Breast epithelium (tissue), 4 donors: ENCODE measurements around the gene COL23A1. TPM values are rescaled to one million over a fixed set of nuclear protein-coding genes. Genes with fewer than 3 reads are reported as not detected.

Experiments
- DNase-seq, 2 donors: peaks; one replicate each; pipeline ENCODE4 v3.0.0-alpha.2; 2019; ENCODE audit warnings: low spot score in 2 of 2
- H3K27ac ChIP-seq, 2 donors: fragments of 200-600 bp; sonication (generic) in 1 of 2; one replicate each; pipeline ENCODE4 v1.5.1; 2016 to 2019; ENCODE audit warnings: mild to moderate bottlenecking in 1 of 2
- H3K27me3 ChIP-seq, 2 donors: fragments of 200-600 bp; sonication (generic) in 1 of 2; one replicate each; pipeline versions ENCODE4 v1.5.1 to v1.6.0; 2017 to 2019; ENCODE audit warnings: control low read depth in 1 of 2, mild to moderate bottlenecking in 1 of 2
- H3K36me3 ChIP-seq: fragments of 200-600 bp; one replicate; pipeline ENCODE4 v1.5.1; 2019
- H3K4me1 ChIP-seq, 2 donors: fragments of 200-600 bp; sonication (generic); one replicate each; pipeline ENCODE4 v1.5.1; 2016 to 2019; ENCODE audit warnings: control low read depth in 1 of 2
- H3K4me3 ChIP-seq, 3 donors: fragments of 200-600 bp; sonication (generic); 1 replicate in 2 of 3; 2 replicates in 1 of 3; pipeline ENCODE4 v1.5.1; 2016 to 2019; ENCODE audit warnings: mild to moderate bottlenecking in 3 of 3, moderate library complexity in 2 of 3
- H3K9me3 ChIP-seq, 2 donors: fragments of 200-600 bp; sonication (generic) in 1 of 2; one replicate each; pipeline ENCODE4 v1.5.1; 2016 to 2019; ENCODE audit warnings: control low read depth in 1 of 2
- CTCF ChIP-seq, 3 donors: fragments of 450-650 bp; IDR thresholded peaks; one replicate each; pipeline ENCODE4 v1.5.1; 2016 to 2017; ENCODE audit warnings: antibody characterized with exemption in 3 of 3, mild to moderate bottlenecking in 3 of 3, moderate library complexity in 3 of 3
- POLR2A ChIP-seq: fragments of 450-650 bp; IDR thresholded peaks from one replicate; pipeline ENCODE4 v1.6.1; 2016; ENCODE audit warnings: antibody characterized with exemption, mild to moderate bottlenecking, moderate library complexity
- POLR2AphosphoS5 ChIP-seq, 3 donors: sonication (generic); formaldehyde crosslinking; IDR thresholded peaks; one replicate each; pipeline ENCODE4 v1.6.1; 2017; ENCODE audit warnings: antibody characterized with exemption in 3 of 3
- intact Hi-C: fragments of 100-400 bp; cut with DNase I; formaldehyde crosslinking; loops from one replicate; pipeline ENCODE4 v1.15.1; 2023; ENCODE audit warnings: low total_unique reads
- total RNA-seq, 3 donors: library from RNA; depleted of rRNA; stranded (reverse); fragments of >200 nt; gene quantifications; one replicate each; pipeline ENCODE4 v1.1.0, GENCODE V29; 2016

Gene COL23A1
- total RNA-seq, 3 donors from 2014 or later, result 0.32 to 3.3 (median 2.6) TPM

GRCh38 chr5:178418031-178418430 lies 172.2 kb downstream of the COL23A1 start:
- Histone ChIP-seq H3K9me3 (no peaks in the 10 kb centered on the region), H3K27me3 (no peaks in the 10 kb centered on the region), H3K4me1 (no peaks in the 10 kb centered on the region), H3K27ac (no peak overlapping the region), H3K36me3 (no peaks in the 10 kb centered on the region), H3K4me3 (no peak overlapping the region)
- intact Hi-C loops, result no loop called here
- no peak for DNase-seq
- no peak for TF ChIP-seq POLR2AphosphoS5 (IDR thresholded peaks at IDR 0.05)
- TF ChIP-seq CTCF (IDR thresholded peaks at IDR 0.05), result no peak
- TF ChIP-seq POLR2A, result no peak

- no peak for DNase-seq
- intact Hi-C loops, result no loop called here
These were observed 172.8 kb downstream of the COL23A1 start for GRCh38 chr5:178417391-178417811.

GRCh38 chr5:178416919-178417318 lies 173.3 kb downstream of the COL23A1 start:
- Histone ChIP-seq H3K4me1 (no peaks in the 10 kb centered on the region), H3K36me3 (no peaks in the 10 kb centered on the region), H3K27me3 (no peaks in the 10 kb centered on the region), H3K9me3 (no peaks in the 10 kb centered on the region), H3K27ac (no peak overlapping the region), H3K4me3 (no peak overlapping the region)
- peak in 1 of 2 donors; percentile 5 for DNase-seq
- intact Hi-C loops, result no loop called here
- TF ChIP-seq CTCF (IDR thresholded peaks at IDR 0.05) (no peak), POLR2AphosphoS5 (IDR thresholded peaks at IDR 0.05) (no peak), POLR2A (no peak)

More at GRCh38 chr5:178417391-178417811, 172.8 kb downstream of the COL23A1 start:
- Histone ChIP-seq H3K4me1 (no peaks in the 10 kb centered on the region), H3K27me3 (no peaks in the 10 kb centered on the region), H3K36me3 (no peaks in the 10 kb centered on the region), H3K4me3 (no peak overlapping the region), H3K27ac (no peak overlapping the region), H3K9me3 (no peaks in the 10 kb centered on the region)
- TF ChIP-seq CTCF (IDR thresholded peaks at IDR 0.05), result no peak
- TF ChIP-seq POLR2A, result no peak
- TF ChIP-seq POLR2AphosphoS5 (IDR thresholded peaks at IDR 0.05), result no peak

- peak in 1 of 2 donors; percentile 2 for DNase-seq
- TF ChIP-seq CTCF (IDR thresholded peaks at IDR 0.05) (no peak), POLR2AphosphoS5 (IDR thresholded peaks at IDR 0.05) (no peak), POLR2A (no peak)
- no peaks in the 10 kb centered on the region for H3K9me3 ChIP-seq
- no peaks in the 10 kb centered on the region for H3K4me1 ChIP-seq
- H3K36me3 ChIP-seq, result no peaks in the 10 kb centered on the region
- intact Hi-C loops, result no loop called here
- H3K4me3 ChIP-seq, result no peak overlapping the region
- no peaks in the 10 kb centered on the region for H3K27me3 ChIP-seq
- H3K27ac ChIP-seq, result no peak overlapping the region
These were observed 173.8 kb downstream of the COL23A1 start for GRCh38 chr5:178416206-178416882.

- Histone ChIP-seq H3K27me3 (no peaks in the 10 kb centered on the region), H3K27ac (no peak overlapping the region), H3K9me3 (no peaks in the 10 kb centered on the region), H3K36me3 (no peaks in the 10 kb centered on the region), H3K4me3 (no peak overlapping the region), H3K4me1 (no peaks in the 10 kb centered on the region)
- intact Hi-C loops, result no loop called here
- no peak for TF ChIP-seq POLR2A
- TF ChIP-seq POLR2AphosphoS5 (IDR thresholded peaks at IDR 0.05), result no peak
- no peak for TF ChIP-seq CTCF (IDR thresholded peaks at IDR 0.05)
- no peak for DNase-seq
These were observed 174.8 kb downstream of the COL23A1 start for GRCh38 chr5:178415353-178415752.
